Tibial nerve (tissue), 3 donors: Measurements from ENCODE around the gene YBX2.

Experiments
- POLR2A ChIP-seq, 2 donors: fragments of 450-650 bp; IDR thresholded peaks; one replicate each; pipeline ENCODE4 v1.6.1; 2017; ENCODE audit warnings: antibody characterized with exemption in 2 of 2, mild to moderate bottlenecking in 2 of 2, moderate library complexity in 2 of 2
- TF ChIP-seq, protein P1 (sequence below), 5 experiments: fragments of 200-600 bp in 3 of 5; fragments of 450-650 bp in 2 of 5; sonication (generic) in 3 of 5; IDR thresholded peaks; one replicate each; pipeline ENCODE4 v1.5.1; 2016 to 2019; ENCODE audit warnings: antibody characterized with exemption in 5 of 5, mild to moderate bottlenecking in 3 of 5, moderate library complexity in 2 of 5

DNA sequence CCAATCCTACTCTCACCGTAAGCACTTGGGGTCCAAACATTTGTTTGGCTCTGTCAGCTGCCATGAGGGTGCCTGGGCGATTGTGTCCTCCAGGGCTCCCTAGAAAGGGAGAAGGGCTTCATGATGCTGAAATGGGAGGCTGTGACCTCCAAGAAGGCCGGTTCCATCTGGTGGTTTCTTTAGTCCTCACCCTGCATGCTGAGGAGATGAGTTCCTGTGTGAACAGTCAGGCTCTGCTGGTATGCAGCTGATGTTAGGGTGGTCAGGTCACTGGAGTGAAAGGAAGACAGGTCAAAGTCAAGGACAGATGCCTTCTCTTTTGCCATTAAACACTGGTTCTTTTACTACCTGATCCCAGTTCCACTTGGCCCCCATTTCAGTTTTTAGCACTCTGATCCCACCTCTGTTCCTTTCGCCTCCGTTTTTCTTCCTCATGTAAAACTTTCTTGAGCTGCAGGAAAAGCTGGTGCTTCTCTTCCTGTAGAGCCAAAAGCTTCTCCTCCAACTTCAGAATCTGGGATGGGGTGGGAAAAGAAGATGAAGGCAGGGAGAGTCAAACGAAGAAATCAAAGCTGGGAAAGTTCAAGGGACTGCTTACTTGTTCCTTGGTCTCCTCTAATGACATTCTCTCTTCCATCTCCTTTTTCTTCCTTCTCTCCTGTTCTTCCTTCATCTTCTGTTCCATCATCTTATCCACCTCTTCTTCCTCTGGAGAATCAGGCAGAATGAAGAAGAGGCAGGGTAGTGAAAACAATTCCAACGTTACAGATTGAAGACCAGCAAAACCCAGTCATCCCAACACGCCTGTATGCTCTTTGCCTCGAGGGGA lies 19.7 kb upstream of the YBX2 start:
- TF ChIP-seq, protein P1, sequence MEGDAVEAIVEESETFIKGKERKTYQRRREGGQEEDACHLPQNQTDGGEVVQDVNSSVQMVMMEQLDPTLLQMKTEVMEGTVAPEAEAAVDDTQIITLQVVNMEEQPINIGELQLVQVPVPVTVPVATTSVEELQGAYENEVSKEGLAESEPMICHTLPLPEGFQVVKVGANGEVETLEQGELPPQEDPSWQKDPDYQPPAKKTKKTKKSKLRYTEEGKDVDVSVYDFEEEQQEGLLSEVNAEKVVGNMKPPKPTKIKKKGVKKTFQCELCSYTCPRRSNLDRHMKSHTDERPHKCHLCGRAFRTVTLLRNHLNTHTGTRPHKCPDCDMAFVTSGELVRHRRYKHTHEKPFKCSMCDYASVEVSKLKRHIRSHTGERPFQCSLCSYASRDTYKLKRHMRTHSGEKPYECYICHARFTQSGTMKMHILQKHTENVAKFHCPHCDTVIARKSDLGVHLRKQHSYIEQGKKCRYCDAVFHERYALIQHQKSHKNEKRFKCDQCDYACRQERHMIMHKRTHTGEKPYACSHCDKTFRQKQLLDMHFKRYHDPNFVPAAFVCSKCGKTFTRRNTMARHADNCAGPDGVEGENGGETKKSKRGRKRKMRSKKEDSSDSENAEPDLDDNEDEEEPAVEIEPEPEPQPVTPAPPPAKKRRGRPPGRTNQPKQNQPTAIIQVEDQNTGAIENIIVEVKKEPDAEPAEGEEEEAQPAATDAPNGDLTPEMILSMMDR (IDR thresholded peaks at IDR 0.05), result no peak
- no peak for TF ChIP-seq POLR2A (IDR thresholded peaks at IDR 0.05)
